ENCODE results near the gene THOC6. TPM values are rescaled to one million over a fixed set of nuclear protein-coding genes. Genes with fewer than 3 reads are reported as not detected.

Gene THOC6
- total RNA-seq, 1 donor from 2014 or later: 20.7 TPM

DNA sequence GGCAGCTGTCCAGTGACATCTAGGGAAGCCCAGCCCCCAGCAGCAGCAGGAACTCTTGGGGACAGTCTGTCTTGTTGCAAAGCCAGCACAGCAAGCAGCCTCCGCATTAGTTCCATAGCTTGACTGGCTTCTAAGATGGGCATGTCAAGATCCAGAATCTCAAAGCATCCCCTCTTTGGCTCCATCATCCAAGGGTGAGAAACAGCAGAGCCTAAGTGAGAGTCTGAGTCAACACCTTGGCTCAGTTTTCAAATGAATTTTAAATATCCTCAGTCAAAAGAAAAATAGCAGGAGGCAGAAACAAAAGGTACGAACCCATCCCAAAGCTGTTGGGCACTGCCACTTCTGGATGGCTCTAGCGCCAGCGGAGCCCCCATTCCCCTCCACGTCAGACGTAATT is 8.9 kb upstream of the THOC6 start:
- DNase-seq (ENCODE audit: extremely low read depth, low read depth, low spot score): no peak

DNA sequence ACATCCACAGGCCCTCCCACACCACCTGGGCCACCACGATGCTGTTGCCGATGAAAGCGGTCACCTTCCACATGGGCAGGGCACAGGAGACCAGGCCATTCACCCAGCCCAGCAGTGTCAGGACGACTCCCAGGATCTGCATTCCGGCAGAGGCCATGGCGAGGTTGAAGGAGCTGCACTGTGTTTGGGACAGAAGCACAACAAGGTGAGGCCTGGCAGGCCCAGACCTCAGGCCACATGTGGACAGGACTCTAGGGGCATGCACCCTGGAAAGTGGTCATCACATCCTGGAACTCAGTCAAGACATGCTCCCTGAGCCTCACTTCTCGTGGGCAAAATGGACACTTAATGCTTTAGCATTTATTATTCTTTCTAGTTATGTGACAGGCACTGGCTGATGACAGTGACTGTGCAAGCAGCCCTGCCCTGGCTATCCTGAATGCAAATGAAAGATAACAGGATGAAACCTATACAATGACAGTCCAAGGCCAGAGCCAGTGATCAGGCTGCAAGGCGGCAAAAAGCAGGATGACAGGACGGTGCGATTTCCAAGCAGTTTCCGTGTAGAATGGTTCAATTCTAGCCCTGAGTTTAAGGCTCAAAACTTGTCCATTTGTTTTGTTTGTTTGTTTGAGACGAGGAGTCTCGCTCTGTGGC is 7.8 kb upstream of the THOC6 start:
- DNase-seq (ENCODE audit: extremely low read depth, low read depth, low spot score): no peak

DNA sequence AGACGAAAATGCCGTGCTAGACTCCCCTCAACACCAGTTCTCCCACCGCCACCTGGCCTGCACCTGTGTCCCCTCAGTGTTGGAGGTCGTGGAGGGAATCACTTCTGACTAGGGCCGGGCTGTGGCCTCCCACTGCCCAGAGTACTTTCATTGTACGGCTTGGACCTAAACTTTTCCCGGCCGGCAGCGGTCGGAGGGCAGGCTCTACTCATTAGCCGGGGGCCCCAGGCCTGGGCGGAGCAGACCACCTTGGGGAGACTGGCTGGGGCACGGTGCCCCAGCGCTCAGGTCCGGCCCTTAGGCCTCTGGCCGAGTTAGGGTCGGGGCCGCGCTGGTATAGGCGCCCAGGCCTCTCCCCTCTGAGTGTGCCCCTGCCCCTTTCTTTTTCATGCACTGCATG is 6.5 kb upstream of the THOC6 start:
- no peak for DNase-seq (ENCODE audit: extremely low read depth, low read depth, low spot score)

DNA sequence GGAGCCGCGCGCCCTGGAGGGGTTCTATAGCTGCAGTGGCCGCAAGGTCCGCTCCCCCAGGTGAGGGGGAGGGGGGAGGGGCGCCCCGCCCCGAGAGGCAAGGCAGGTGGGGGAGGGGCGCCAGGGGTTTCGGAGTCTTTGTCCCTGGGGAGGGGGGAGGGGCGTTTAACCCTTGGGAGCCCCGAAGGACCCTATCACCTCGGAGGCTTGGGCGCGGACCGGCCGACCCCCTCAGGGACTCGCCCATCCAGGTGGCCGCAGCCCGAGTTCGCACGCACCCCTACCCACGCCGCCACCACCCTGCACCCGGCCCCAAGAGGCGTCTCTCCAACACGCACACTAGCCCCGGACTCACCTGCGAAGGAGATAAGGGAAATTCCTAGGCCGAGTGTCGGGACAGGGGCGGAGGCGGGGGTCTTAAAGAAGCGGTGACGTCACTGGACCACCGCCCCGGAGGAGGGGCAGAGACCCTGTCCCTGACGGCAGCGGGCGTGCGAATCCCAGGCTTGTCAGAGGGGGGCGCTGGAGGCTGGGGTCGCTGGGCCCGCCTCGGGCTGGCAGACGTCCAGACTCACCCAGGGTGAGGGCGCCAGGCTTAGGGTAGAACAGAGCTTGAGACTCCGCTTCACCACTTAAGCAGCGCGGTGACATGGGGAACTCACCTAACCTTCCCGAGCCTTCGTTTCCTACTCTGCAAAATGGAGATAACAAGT is 5.9 kb upstream of the THOC6 start, which contains the start of gene CLDN6:
TSS of gene CLDN6 (minus strand) at position 390 of the 713 bp plus-strand sequence. CDS start 2,162 bp downstream, outside the sequence.
- DNase-seq (ENCODE audit: extremely low read depth, low read depth, low spot score): no peak

DNA sequence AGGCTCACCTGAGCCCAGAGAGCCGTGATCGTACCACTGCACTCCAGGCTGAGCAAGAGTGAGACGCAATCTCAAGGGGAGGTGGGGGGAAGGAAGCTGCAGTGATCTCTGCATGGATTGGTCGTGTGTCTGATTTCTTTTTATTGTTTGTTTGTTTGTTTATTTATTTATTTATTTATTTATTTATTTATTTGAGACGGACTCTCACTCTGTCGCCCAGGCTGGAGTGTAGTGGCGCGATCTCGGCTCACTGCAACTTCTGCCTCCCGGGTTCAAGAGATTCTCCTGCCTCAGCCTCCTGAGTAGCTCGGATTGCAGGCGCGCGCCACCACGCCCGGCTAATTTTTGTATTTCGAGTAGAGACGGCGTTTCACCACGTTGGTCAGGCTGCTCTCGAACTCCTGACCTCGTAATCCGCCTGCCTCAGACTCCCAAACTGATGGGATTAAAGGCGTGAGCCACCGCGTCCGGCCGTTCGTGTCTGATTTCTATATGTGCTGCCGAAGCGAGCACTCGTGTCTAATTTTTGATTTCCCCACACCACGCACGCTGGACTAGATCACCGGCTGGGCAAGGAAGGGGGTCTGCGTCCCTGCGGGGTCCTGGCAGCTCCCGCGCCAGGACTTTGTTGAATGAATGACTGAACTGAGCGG is 4.1 kb upstream of the THOC6 start:
- DNase-seq (ENCODE audit: extremely low read depth, low read depth, low spot score): no peak

DNA sequence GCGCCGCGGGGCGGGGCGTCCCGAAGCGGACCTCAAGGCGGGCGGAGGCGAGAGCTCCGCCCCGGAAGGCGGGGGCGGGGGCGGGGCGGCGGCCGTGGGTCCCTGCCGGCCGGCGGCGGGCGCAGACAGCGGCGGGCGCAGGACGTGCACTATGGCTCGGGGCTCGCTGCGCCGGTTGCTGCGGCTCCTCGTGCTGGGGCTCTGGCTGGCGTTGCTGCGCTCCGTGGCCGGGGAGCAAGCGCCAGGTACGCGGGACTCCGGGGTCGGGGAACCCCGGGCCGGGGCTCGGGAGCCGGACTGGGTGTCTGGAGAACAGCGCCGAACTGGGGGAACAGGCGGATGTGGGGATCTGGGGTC is 3.6 kb upstream of the THOC6 start, which contains the start of gene TNFRSF12A:
TSS of gene TNFRSF12A (plus strand) at position 122 of the 357 bp plus-strand sequence. CDS start at position 152, 30 bp downstream.
- no peak for DNase-seq (ENCODE audit: extremely low read depth, low read depth, low spot score)

DNA sequence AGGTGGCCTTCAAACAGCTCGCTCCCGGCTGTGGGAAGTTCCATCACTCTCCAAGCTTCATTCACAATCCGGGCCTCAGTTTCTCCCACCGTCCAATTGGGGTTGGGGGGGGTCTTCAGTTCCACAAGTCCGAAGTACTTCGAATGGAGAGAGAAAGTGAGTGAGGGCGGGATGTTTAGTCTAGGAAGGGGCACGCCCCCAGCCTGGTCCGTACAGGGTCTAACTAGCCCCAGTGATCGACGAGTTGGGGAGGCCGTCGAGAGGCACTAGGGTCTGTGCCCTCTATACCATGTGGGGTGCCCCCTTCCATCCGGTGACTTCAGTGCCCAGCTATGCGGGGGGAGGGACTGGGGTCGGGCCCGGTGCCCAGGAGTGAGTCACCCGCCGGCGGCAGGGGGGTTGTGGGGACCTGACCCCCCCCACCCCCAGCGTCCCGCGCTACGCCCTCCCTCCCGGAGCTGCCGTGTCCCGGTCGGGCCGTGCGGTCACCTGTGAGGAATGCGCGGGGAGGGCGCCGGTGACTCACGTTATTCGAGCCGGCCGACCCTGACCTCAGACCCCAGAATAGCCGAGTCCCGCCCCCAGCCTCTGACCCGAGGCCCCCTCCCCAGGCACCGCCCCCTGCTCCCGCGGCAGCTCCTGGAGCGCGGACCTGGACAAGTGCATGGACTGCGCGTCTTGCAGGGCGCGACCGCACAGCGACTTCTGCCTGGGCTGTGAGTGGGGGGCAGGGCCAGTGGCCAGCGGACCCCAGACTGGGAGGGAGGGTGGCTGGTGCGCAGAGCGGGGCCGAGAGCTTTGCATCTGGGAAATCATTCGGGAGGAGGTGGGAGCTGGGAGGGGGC is 3.0 kb upstream of the THOC6 start:
- no peak for DNase-seq (ENCODE audit: extremely low read depth, low read depth, low spot score)

DNA sequence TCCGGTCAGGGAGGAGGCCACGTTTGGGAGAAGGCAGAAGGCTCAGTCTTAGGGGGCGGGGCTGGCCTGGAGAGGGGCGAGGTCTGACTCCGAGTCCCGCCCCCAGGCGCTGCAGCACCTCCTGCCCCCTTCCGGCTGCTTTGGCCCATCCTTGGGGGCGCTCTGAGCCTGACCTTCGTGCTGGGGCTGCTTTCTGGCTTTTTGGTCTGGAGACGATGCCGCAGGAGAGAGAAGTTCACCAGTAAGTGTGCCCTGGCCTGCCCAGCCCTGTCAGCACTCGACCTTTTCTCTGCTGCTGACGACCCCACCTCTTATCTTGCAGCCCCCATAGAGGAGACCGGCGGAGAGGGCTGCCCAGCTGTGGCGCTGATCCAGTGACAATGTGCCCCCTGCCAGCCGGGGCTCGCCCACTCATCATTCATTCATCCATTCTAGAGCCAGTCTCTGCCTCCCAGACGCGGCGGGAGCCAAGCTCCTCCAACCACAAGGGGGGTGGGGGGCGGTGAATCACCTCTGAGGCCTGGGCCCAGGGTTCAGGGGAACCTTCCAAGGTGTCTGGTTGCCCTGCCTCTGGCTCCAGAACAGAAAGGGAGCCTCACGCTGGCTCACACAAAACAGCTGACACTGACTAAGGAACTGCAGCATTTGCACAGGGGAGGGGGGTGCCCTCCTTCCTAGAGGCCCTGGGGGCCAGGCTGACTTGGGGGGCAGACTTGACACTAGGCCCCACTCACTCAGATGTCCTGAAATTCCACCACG is 2.2 kb upstream of the THOC6 start:
- no peak for DNase-seq (ENCODE audit: extremely low read depth, low read depth, low spot score)

DNA sequence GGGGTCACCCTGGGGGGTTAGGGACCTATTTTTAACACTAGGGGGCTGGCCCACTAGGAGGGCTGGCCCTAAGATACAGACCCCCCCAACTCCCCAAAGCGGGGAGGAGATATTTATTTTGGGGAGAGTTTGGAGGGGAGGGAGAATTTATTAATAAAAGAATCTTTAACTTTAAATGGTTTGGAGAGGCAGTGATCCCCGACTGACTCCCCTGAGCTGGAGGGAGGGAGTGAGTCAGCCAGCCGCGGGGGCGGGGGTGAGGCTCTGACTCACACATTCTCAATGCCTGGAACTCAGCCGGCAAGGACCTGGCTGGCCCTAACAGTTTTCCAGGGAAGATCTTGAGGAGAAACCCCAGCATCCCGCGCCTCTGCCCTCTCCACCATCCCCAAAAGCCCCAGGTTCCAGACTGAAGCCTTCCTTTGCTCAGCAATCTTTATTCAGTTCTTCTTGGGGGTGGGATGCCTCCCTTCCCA is 1.6 kb upstream of the THOC6 start:
- DNase-seq (ENCODE audit: extremely low read depth, low read depth, low spot score): no peak

DNA sequence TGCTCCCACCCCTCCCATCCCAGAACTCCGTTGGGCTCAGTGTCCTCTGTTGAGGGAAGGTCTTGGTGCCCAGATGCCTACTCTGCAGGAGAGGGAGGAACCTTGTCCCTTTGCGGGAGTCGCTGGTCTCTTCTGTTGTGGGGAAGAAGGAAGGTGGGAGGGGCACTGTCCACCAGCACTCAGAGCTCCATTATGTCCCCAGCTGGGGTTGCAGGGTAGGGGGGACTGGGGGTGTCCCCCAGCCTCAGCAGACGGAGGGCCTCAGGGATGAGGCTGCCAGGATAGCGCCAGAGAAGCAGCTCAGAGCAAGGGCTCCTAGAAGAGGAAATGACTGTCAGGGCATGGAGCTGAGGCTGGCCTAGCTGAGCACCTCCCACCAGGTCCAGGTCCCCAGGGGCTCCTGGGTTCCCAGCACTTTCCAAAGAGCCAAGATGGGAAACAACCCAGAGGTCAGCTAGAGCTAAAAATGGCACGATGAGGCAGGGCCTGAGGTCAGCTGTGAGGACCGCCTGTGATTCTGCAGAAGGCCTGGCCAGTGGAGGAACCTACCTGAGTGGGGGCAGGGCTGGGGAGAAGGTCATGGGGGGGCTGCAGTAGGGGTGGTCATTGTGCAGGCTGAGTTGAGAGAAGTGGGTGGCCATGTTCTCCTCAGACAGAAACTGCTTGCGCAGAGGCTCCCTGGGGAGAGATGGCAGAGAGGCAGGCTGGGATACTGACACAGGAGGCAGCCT is 986 bp upstream of the THOC6 start:
- no peak for DNase-seq (ENCODE audit: extremely low read depth, low read depth, low spot score)

DNA sequence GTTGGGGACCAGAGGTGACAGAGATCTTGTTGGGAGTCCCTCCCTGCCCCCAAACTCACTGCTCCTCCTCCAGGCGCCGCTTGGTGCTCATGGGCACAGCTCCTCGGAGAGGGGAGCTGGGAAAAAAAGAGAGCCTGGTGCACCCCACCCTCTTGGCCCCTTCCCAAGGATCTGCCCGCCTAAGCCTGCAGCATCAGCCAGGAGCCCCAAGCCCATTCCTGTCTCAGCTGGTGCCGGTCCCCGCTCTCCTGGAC is 493 bp upstream of the THOC6 start:
- no peak for DNase-seq (ENCODE audit: extremely low read depth, low read depth, low spot score)

DNA sequence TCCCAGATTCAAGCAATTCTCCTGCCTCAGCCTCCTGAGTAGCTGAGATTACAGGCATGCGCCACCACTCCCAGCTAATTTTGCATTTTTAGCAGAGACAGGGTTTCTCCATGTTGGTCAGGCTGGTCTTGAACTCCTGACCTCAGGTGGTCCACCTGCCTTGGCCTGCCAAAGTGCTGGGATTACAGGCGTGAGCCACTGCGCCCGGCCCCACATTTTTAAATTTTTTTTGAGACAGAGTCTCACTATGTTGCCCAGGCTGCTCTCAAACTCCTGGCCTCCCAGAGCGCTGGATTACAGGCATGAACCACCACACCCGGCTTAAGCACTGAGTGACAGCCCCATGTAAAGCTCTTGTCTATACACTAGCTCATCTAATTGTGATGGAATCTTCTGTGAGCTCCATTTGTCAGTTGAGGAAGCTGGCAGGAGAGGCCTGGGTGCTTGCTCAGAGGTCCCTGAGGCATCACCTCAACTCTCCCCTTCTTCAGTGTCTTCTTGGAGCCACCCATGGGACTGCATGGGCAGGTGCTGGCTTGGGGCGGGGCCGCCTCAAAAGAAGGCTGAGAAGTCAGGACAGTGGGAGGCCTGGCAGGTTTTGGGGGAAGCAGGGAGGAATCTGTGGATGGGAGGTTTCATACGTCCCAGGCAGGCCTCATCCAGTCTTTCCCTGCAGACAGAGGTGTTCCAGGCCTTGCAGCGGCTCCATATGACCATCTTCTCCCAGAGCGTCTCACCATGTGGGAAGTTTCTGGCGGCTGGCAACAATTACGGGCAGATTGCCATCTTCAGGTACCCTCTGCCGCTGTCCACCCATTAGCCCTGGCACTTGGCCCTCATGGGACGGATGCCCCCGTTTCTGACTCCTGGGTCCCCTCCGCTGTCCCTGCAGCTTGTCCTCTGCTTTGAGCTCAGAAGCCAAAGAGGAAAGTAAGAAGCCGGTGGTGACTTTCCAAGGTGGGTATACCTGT is 1.5 kb downstream of the THOC6 start:
- no peak for DNase-seq (ENCODE audit: extremely low read depth, low read depth, low spot score)

DNA sequence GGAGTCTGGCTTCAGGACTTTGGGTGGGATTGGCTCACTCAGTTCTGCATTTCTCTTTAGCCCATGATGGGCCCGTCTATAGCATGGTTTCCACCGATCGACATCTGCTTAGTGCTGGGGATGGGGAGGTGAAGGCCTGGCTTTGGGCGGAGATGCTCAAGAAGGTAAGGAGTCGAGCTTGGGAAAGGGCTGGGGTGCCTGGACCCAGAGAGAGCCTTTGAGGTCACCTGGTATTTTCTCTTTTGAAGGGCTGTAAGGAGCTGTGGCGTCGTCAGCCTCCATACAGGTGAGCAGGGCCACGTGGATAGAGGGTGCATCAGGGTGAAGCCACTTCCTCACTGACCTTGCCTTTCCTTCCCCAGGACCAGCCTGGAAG is 2.2 kb downstream of the THOC6 start:
- DNase-seq (ENCODE audit: extremely low read depth, low read depth, low spot score): no peak

DNA sequence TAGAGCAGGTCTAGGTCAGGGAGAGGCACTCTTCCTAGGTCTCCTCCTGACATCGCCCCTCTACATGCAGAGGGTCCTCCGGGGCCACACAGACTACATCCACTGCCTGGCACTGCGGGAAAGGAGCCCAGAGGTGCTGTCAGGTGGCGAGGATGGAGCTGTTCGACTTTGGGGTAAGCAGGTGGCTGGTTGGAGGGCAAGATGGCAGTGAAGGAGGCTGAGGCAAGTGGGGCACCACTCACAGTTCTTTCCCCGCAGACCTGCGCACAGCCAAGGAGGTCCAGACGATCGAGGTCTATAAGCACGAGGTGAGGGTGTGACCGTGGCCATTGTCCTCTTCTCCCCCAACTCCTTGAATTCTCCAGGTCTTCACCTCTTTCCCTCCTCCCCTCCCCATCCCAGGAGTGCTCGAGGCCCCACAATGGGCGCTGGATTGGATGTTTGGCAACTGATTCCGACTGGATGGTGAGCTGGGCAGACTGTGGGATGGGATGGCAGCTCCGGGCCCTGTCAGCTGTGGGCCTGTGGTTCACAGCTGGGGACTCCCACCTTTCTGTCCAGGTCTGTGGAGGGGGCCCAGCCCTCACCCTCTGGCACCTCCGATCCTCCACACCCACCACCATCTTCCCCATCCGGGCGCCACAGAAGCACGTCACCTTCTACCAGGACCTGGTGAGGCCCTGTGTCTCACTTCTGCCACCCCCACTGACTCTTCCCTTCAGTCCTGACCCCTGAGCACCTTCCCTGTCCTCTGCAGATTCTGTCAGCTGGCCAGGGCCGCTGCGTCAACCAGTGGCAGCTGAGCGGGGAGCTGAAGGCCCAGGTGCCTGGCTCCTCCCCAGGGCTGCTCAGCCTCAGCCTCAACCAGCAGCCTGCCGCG is 3.0 kb downstream of the THOC6 start:
- no peak for DNase-seq (ENCODE audit: extremely low read depth, low read depth, low spot score)

DNA sequence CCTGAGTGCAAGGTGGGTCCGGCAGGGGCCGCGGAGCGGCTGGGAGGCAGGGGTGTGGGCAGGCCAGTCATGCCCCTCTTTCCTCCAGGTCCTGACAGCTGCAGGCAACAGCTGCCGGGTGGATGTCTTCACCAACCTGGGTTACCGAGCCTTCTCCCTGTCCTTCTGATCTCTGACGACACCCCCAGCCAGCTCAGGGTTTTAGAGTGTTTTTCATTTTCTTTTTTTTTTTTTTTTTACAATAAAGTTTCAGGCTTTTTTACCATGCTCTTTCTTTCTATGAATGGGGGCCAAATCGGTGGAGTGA is 3.6 kb downstream of the THOC6 start:
- DNase-seq (ENCODE audit: extremely low read depth, low read depth, low spot score): no peak

DNA sequence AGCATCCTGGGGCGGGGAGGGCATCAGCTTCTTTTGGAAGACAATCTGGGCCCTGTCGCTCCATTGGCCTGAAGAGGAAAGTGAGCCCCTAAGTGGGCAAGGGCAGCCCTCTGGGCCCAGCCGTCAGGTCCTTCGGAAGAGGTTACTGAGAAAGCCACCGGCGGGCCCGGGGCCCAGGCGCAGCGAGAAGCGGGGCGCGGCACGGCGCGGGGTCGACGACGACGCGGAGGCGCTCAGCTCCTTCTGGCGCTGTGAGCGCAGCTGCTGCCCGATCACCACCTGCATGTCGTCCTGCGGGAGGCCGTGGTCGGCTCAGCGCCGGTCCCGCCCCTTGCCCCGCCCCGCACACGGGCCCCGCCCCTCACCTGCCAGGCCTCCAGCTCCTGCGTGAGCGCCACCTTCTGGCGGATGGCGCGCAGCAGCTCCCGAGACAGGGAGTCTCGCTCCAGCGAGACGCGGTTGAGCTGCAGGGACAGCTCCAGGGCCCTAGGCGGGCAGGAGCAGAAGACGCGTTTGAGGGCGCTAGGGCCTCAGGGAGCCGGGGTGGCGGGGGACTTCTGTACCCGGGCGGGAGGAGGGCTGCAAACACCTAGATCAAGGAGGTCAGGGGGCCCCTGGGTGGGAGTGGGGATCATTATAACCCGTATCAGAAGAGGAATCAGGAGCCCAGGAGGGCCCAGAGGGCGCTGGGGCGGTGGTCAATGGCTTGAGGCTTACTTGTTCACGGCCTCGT is 4.3 kb downstream of the THOC6 start:
- DNase-seq (ENCODE audit: extremely low read depth, low read depth, low spot score): no peak

DNA sequence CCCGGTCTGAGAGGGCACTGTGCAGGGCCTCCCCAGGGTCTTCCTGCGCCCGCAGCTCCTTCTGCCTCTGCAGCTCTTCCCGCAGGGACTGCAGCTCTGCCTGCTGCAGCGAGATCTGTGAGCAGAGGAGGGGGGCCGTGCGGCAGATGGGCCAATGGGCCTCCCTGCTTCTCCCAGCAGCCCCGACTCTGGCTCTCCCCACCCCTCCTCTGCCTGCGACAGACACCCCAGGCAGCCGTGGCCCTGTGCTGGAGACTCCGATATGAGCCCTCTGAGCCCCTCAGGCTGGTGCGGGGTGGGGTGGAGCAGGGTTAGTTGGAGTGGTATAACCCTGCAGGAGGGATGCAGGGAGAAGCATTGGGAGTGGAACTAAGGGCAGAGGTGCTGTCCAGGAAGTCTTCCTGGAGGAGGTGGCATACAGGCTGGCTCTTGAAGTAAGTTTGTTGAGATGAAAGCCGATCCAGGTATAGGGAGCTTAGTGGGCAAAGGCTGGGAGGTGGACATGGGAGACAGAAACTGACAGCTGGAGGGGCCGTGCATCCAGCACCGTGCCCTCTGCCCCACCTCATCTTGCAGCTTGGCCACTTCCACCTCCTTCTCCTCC is 5.0 kb downstream of the THOC6 start:
- no peak for DNase-seq (ENCODE audit: extremely low read depth, low read depth, low spot score)

Measured in glomerular endothelial cell (primary cell).